GM19324 (cell line): Measurements from ENCODE around the gene SNED1.

ENCODE experiments used
- ATAC-seq: cut with Tn5 transposase; IDR thresholded peaks from one replicate; pipeline ENCODE4 v1.9.1; 2021; ENCODE audit warnings: mild to moderate bottlenecking, moderate library complexity; ENCODE audit not compliant: unreplicated experiment, low FRiP score

SNED1 gene

DNA sequence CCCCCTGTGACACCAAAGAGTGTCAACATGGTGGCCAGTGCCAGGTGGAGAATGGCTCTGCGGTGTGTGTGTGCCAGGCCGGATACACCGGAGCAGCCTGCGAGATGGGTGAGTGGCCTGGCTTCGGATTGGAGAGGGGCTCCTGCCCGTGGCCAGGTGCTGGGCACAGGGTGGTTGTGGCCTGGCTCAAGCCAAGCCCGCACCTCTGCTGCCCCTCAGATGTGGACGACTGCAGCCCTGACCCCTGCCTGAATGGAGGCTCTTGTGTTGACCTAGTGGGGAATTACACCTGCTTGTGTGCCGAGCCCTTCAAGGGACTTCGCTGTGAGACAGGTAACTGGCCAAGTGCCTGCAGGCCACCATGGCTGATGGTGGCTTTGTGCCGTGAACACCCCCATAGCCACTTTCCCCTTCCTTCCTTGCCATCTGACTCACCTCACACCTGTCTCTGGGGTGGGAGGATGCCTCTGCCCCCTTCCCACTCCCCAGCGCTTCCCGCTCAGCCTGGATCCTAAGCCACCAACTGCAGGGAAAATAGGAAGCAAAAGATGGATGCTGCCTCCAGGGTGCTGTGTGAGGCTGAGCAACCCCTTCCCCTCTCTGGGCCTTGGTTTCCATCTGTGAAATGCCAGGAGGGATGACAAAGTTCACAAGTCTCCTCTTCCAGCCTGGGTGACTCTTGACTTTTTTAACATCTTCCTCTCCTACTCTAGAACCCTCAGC is 41.8 kb downstream of the SNED1 start:
- no peak for ATAC-seq

DNA sequence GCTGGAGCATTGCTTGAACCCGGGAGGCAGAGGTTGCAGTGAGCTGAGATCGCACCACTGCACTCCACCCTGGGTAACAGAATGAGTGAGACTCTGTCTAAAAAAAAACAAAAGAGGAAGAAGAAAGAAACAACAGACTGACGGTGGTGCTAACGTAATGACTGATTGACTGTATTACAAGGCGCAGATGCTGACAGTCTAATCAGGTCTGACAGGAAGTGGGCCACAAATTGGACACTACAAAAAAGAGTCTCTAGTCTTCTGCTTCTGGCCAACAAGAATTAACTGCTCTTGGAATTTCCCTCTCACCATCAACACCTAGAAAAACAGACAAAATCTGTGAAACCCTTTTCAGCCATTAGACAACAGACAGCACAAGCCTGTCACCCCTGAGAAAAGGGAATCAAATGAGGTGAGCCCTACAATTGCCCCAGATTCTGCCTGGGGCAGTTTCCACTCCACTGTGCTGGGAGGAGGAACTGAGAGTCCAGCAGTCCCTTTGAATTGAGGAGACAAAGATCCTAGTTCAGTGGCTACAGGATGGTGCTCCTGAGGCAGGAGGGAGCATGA is 43.3 kb downstream of the SNED1 start:
- no peak for ATAC-seq

DNA sequence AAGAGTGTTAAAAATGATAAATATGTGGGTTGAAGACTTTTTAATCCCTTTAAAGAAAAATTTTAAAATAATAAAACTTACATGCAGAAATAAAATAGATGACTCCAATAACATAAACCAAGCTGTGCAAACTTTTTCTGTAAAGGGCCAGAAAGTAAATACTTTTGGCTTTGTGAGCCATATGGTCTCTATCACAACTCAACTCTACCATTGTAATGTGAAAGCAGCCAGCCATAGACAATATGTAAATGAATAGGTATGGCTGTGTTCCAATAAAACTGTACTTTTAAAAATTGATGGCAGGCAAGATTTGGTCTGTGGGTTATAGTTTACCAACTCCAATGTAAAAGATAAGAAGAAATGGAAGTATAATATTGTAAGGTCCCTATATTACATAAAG is 45.2 kb downstream of the SNED1 start:
- ATAC-seq, result no peak

DNA sequence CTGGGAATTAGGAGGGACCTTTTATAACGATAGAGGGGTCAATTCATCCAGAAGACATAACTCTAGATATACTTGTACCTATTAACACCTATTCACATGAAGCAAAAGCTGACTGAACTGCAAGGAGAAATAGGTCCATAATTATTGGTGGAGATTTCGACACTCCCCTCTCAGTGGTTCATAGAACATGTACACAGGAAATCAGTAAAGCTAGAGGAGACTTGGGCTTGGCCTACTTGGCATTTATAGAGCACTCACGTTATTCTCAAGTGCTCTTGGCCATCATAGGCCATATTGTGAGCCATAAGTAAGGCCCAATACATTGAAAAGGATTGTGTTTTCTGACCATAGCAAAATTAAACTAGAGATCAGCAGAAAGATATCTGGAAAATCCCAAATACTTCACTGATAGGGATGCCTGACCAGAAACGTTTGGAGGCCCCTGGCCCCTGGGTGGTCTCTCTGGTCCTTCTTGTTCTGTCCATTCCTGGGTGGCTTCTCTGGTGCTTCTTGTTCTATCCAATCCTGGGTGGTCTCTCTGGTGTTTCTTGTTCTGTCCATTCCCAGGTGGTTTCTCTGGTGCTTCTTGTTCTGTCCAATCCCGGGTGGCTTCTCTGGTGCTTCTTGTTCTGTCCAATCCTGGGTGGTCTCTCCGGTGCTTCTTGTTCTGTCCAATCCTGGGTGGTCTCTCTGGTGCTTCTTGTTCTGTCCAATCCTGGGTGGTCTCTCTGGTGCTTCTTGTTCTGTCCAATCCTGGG is 49.0 kb downstream of the SNED1 start:
- no peak for ATAC-seq

DNA sequence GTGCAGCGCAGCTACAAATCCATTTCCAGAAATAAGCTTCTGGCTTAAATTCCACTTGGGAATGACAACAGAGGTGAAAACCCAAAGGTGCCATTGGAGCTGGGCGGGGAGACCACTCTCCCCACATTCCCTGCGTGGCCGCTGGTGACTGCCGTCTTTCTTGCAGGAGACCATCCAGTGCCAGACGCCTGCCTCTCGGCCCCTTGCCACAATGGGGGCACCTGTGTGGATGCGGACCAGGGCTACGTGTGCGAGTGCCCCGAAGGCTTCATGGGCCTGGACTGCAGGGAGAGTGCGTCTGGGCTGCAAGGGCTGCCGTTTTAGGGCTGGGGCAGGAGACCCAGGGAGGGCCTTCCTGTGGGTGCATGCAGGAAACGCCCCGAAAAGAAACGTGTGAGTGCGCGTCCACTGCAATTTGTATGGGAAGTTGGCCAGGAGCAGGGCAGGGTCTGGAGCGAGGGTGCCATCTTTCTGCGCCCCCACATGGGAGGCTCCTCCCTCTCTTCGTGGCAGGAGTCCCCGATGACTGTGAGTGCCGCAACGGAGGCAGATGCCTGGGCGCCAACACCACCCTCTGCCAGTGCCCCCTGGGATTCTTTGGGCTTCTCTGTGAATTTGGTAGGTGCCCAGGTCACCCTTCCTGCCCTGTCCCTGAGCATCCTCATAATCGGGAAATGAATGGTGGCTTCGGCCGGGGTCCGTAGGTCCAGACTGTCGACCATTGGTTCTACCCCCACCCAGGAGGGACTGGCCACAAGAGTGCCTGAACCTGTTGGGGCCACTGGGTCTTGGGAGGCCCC is 49.9 kb downstream of the SNED1 start:
- ATAC-seq, result no peak

DNA sequence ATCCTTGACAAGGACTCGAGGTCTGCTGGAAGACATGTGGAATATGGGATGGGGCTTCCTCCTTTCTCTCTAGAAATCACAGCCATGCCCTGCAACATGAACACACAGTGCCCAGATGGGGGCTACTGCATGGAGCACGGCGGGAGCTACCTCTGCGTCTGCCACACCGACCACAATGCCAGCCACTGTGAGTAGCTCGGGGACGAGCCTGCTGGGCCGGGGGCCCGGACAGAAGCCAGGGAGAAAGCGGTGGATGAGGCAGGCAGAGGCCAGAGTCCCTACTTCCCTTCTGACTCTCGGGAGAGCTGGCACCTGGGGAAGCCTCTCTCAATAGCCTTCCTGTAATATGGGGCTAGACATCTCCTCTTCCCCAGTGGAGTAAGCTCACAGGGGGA is 50.5 kb downstream of the SNED1 start:
- no peak for ATAC-seq

DNA sequence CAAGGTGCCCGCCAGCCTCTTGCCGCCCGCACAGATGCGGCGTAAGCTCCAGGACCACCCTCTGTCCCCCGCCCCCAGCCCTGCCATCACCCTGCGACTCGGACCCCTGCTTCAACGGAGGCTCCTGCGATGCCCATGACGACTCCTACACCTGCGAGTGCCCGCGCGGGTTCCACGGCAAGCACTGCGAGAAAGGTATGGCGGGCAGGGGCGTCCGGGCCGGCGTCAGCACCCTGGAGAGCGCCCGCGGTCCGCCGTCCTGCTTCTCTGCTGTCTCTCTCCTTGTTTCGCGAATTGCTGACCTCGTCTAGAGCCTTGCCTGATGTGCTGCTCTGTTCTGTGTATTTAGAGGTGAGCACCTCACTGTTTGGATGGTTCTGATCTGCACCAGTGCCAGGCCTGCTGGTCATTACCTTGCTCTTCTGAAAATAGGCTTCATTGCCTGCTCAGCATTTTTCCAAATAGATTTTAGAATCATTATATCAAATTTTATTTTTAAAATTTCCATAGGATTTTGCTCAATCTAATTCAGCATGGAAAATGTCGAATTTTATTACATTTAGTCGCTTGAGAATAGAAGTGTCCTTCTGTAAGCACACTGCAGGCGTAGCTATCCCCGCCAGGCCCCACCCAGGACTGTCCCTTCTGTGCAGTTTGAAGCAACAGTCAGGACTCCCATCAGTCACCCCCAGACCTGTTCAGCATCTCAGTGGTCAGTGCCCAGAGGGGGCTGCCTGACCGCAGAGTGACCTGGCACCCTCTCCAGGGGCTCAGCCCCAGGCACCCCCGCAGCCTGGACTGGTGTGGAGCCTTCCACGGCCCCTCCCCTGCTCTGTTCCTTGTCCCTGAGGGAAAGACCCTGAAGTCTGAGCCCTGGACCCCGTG is 51.6 kb downstream of the SNED1 start:
- no peak for ATAC-seq

DNA sequence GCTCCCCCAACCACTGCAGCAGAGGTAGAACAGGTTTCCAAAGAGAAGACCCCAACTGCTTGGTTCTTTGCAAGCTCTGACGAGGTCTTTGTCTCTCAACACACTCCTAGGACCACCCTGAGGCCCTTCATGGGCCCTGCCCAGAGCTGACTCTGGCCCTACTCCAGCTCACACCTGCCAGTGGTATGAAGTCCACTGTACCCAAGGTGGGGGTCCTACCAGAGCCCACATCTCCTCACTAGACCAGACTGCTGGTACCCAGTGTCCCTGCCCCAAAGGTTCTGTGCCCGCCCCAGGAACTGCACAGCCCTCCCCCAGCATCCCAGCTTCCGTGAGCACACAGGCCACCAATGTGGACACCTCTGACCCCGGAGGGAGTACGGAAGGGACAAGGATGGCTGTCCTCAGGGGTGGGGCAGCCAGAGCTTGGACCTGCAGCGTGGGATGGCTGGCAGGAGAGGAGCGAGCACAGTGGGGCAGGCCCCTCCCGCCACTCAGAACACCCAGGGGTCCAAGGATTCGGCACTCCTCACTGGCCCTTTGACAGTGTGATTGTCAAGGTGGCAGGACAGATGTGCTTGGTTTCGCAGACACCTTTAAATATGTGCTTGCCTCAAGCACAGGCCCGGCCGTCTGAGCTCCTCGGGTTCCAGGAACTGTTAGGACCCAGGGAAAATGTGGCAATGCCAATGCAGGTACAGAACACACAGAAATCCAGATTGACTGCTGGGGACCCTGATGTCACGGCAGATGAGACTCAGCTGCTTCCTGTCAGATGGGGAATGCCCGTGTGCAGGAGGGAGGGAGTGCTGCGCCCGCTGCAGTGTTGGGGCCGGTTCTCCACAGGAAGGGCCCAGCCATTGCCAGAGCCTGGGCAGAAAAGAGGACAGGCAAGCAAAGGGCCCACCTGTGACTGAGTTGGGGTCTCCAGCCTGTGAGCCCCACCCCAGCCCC is 52.5 kb downstream of the SNED1 start:
- ATAC-seq, result no peak

DNA sequence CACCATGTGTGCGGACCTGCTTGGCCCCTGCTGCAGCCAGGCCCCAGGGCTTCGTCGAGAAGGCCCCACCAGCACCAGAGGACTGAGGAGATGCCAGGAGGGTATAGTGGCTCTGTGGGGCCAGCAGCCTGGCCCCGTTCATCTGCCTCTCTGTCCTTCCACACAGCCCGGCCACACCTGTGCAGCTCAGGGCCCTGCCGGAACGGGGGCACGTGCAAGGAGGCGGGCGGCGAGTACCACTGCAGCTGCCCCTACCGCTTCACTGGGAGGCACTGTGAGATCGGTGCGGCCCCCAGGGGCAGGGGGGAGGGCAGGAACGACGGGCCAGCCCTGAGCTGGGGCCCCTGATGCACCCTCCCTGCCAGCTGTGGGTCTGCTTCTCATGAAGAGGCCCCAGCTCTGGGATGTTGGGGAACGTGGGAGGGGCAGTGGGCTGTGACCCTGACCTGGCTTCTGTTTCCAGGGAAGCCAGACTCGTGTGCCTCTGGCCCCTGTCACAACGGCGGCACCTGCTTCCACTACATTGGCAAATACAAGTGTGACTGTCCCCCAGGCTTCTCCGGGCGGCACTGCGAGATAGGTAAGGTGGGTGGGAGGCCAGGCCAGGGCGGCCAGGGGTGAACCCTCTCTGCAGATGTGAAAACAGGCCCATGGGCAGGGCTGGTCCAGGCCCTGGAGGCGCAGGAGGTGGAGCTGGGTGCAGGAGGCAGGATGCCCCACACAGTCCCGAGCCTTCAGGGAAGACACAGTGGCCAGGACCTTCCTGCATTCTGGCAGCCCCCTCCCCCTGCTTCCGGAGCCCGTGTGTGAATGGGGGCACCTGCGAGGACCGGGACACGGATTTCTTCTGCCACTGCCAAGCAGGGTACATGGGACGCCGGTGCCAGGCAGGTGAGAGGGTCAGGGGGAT is 53.4 kb downstream of the SNED1 start:
- no peak for ATAC-seq

DNA sequence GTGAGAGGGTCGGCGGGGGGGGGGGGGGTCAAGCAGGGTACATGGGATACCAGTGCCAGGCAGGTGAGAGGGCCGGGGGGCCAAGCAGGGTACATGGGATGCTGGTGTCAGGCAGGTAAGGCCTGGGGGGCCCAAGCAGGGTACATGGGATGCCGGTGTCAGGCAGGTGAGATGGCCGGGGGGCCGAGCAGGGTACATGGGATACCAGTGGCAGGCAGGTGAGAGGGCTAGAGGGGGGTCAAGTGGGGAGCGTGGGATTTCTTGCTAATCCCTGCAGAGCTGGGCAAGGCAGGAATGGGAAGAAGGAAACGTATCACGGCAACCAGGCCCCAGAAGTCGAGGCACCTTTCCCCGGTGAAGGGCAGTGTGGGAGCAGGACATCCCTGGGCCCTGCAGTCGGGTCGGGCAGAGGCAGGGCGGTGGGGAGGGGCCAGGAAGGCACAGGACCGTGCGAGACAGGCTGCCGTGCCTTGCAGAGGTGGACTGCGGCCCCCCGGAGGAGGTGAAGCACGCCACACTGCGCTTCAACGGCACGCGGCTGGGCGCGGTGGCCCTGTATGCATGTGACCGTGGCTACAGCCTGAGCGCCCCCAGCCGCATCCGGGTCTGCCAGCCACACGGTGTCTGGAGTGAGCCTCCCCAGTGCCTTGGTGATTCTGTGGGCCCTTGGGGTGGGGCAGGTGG is 54.4 kb downstream of the SNED1 start:
- ATAC-seq, result no peak

DNA sequence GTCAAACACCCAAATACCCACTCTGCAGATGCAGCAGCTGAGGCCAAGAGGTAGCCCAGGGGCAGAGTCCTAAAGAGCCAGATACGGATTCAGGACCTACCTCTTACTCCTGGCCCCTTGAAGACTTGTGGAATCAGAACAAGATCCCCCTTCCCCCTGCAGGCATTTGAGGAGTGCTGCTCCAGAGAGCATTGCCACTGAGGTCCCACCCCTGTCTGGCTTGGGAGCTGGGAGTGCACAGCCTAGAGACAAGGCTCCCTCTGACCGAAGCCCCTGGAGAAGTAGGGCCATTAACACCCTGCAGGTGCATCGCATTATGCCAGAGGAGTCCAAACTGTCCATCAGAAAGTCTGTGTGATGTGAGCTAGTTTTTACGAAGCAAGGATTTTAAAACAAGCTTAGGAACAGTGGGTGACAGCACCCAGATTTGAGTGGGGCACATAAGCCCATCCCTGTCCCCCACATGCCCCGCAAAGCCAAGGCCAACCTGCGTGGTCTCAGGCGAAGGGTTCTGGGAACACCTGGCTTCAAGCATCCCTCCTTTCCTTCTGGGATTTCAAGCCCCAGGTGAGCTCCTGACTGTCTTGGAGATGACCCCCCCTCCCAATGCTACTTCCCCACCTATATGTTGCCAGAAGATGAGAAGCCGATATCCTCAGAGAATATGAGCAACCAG is 55.3 kb downstream of the SNED1 start:
- ATAC-seq, result no peak

DNA sequence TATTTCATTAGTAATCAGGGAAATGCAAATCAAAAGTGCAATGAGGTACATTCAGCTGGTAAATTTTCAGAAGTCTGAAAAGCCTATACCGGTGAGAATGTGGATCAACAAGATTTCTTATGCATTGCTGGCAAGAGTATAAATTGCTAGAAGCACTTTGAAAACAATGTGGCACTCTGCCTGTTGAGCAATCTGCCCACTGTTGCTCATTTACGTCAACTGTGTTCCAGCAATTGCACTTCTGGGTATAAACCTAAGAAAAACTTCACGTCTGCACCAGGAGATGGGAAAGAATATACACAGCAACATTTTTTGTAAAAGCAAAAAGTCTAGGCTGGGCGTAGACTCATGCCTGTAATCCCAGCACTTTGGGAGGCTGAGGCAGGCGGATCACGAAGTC is 62.9 kb downstream of the SNED1 start:
- no peak for ATAC-seq

DNA sequence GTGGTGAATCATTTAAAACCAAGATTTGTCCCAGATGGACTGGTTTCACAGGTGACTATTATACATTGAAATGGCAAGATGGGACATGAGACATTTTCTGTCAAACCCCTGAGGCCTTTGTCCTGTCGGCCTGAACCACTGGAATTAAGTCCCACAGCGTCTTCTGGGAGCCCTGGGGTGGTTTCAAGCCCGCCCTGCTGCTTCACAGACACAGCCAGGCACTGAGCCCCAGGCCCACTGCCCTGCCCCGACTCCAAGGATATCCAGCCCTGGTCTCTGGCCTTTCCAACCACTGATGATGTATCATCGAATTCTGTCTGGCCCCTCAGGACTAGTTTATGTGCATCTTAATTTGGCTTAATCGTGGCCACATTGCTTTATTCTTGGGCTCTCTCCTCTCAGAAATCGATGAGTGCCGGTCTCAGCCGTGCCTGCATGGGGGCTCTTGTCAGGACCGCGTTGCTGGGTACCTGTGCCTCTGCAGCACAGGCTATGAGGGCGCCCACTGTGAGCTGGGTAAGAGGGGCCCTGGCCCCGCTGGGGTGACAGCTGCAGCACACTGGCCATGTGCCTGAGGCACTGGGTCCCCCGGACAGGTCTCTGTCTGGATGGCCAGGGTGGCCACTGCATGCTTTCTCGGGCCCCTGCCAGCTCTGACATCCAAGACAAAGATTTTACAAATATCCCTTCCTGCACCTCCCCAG is 64.1 kb downstream of the SNED1 start:
- ATAC-seq, result no peak

DNA sequence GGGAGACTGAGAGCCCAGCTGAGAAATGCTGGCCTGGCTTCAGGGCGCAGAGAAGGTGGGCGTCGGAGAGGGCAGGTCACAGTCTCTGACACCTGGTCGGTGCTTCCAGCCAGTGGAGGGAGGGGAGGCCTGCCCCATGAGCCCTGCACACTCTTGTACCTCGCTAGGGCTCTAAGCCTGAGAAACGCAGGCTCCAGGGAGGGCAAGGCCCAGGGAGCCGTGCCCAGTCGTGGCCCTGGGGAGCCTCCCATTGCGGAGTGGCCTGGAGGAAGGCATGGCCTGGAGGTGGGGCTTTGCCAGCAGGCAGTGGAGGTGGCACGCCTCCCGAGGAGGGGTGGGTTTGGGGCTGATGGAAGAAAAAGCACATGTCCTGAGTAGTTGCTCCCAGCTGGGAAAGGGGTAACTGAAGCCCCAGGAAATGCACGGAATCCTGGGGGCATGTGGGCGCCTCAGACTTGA is 64.7 kb downstream of the SNED1 start:
- ATAC-seq, result no peak

DNA sequence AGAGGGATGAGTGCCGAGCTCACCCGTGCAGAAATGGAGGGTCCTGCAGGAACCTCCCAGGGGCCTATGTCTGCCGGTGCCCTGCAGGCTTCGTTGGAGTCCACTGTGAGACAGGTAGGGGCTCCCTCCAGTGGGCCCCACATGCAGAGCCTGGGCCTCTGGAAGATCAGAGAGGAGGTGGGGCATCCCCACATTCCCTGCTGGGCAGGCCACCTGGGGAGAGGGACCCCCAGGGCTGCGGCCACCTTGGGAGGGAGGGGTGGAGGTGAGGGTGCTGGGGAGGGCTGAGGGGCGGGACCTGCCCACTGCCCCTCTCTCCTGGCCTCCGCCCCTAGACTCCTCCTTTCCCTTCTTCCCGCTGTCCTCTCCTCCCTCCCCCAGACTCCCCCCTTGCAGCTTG is 65.2 kb downstream of the SNED1 start:
- ATAC-seq, result no peak
